Activated T-helper 1 cell treated with anti-CD3 and anti-CD28 coated beads, Interleukin-2, amount 50 U/mL, for 16 hours (primary cell): ENCODE measurements around the gene RASGRF1.
"Not testable (repeated sequence)": the region's sequence is repeated elsewhere in the genome, so short reads cannot be mapped to it uniquely, and the experiment has no call there.

Source experiments
- DNase-seq, 2 donors: peaks; one replicate each; pipeline ENCODE4 v3.0.0-alpha.2; 2020; ENCODE audit warnings: low read depth in 1 of 2, low spot score in 1 of 2

Gene RASGRF1

DNA sequence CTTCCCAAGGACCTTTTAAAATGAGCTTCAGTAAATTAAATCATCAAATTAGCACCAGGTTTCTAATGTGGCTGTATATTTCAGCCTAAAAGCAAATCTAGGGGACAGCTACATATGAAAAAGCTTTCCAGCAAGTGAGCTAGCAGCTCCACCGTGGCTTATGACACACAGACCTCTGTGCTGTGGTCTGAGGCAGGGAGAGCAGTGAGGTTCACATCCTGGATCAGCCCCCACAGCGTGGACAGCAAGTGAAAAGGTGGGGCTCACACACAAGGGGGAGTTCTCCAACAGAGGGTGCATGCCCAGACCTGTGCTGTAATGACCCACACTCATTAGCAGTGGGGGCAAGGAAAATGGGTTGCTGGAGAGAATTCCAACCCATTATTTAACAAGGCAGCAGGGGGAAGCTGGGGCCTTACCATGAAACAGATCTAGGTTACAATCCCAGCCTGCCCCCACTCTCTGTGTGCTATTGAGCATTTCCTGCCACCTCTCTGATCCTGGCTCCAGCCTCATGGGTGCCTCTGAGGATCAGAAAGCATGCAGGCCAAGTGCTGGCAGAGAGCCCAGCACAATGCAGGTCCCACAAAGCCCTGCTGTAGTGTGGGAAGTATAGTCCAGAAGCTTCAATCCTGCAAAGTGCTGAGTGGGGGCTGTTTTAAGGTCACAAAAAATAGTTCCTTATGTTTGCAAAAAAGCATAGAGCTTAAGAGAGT lies 48.2 kb downstream of the RASGRF1 start:
- DNase-seq = no peak

DNA sequence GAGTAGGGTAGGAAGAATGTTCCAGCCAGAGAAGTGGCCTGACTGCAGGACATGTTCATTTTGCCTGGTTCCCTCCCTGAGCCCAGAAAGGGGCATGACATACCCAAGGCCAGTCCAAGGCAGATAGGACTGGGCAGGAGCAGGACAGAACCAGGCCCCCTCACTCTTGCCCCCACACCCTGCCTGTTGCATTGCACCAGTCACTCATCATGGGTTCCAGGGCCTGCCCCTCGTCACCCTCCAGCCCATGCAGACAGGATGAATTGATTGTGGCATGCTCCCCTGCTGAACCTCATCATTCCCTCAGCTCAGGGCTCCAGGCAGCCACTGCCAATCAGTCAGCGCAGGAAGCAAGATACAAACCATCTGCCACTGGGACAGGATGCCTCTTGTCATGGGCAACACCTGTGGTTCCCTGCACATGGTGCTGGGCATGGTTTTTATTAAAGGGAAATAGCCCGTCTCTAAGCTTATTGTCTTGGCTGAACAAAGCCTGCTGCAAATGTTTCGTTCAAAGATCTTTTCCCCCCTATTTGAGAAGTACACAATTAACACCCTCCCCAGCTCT lies 48.9 kb downstream of the RASGRF1 start:
- no peak for DNase-seq

DNA sequence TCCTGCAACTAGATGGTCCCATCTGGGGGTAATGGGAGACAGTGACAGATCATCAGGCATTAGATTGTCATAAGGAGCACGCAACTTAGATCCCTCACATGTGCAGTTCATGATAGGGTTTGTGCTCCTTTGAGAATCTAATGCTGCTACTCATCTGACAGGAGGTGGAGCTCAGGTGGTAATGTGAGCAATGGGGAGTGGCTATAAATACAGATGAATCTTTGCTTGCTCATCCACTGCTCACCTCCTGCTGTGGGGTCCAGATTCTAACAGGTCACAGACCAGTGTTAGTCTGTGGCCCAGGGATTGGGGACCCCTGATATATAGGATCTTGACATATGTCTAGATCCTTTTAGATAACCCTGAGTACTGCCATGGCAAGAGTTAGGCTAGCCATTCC lies 52.7 kb downstream of the RASGRF1 start:
- DNase-seq = no peak

DNA sequence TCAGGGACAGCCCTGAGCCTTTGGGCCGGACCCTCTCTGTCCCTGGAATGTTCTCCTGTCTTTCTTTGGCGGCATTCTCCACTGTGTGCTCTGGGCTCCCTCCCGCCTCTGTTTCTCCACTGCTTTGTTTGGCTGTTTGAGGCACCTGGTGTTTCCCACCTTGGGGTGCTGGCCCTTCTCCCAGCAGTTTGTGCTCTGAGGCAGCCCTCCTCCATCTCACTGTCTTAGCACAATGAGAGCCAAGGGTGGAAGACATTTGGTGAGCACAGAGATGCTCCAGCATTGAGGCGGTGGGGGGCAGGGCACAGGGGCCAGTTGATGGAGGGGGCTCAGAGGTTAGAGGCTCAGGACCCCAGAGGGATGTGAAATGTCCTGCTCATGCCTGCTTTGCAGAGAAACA lies 54.3 kb downstream of the RASGRF1 start:
- DNase-seq = no peak

DNA sequence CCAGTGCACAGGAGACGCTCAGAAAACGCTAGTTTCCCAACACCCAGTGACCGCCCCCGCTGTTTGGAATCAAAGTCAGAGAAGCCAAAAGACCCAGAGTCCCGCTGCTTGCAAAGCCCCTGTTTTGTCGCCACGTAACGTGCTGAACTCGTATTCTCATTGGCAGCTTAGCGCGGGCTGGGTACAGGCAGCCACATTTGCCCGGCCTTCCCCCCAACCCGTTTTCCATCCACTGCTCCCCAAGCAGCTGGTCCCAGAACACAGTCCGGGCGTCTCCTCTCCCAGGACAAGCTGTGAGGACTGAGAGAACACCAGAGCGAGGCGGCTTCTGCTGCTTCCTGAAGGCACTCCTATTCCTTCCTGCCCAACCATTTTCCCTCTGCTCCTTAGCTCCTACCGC lies 54.8 kb downstream of the RASGRF1 start:
- DNase-seq = no peak

DNA sequence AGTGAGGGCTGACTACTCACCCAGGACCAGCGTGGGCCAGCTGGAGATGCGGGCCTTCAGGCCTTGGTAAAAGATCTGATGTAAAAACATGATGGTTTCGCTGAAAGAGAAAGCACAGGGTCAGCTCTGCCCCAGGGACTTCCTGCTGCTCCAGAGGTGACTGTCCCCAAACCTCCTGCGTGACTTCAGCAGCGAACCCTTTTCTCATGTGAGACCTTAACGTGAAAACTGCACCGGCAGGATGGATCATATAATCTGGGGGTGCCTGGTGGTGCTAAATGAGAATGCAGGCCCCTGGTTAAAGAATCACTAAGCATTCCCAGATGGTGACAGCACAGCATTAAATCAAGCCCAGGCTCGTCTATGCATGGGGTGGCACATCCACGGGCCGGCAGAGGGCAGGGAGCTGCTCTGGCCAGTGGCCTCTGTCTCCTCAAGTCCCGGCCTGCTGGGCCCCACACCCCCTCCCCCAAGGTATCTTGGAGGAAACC lies 55.4 kb downstream of the RASGRF1 start:
- DNase-seq = no peak

DNA sequence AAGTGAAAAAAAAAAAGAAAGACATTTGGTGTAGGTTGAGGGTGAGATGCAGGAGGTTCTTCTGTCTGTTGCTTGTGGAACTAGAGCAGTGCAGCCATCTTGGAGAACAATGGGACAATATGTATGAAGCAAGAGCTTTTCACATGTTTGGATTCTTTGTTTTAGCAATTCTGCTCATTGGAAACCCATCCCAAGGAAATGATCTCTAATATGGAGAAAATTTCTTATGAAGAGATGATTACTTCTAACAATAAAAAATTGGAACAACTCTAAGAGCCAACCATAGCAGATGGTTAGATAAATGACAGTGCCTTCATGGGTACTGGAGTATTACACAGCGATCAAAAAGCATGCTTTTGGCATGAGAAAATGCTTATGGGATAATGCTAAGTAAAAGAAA lies 56.3 kb downstream of the RASGRF1 start:
- no peak for DNase-seq

DNA sequence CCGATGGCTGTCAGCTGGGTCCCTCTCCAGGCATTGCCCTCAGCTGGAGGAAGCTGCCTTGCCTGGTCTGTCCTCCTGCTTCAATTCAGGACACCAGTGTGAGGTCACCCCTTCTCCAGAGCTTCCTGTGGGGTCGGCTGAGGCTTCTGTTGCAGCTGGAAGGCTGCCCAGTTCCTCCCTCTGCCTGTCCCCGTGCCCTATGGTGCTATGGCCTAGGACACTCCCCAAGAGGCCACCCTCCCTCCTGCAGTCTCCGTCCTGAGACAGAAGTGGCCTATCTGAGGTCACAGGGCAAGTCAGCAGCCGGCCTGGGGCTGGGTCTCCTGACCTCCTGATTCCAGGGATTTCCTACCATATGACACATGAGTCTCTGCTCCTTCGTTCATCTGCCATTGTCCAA lies 57.9 kb downstream of the RASGRF1 start:
- DNase-seq = no peak

DNA sequence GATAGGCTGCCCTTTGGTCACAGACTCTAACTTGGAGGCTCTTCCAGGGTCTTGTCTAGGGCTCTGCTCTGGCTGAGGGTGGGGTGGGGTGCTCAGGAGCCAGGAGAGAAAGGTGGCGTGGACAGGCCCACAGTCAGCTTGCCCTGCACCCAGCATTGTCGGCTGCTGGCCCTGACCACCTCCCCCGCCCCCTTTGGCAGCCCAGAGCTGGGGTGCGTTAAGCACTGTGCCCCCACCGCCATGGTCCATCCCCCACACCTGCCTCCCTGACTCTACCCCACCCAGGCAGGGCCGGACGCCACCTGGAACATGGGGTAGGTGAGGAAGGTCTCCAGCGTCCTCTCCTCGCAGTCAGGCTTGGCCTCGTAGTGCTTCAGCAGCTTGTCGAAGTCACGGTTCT lies 58.8 kb downstream of the RASGRF1 start:
- DNase-seq = no peak

DNA sequence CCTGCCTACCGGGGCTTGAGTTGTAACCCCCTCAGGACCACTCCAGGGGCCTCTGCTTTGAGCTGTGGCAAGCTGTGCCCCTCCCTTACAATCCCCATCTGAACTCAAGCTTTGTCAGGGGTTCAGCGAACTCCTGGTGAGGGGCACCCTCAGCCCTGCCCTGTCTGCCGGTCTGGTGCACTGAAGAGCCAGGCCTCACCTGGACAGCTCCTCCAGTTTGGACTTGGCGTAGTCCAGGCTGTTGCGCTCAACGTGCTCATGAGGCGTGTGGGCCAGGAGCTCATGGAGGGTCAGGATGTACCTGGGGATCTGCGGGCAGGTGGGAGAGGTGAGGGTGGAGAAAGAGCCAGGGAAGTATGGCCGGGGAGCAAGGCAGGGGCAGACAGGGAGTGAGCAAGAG lies 59.4 kb downstream of the RASGRF1 start:
- DNase-seq = no peak

DNA sequence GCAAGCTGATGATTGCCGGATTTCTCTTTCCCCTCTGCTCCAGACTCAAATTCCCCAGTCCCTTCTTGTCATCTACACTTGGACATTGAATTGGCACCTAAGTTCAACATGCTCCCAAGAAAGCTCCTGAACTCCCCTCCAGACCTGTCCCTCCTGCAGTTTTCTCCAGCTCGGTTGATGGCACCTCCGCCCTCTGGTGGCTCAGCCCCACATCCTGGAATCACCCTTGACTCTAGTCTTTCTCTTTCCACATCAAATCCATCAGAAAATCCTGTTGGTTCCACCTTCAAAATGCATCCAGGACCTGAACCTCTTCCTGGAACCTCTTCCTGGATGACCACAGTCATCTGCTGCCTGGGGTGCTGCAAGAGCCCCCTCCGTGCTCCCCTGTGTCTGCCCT lies 60.1 kb downstream of the RASGRF1 start:
- DNase-seq = no peak

DNA sequence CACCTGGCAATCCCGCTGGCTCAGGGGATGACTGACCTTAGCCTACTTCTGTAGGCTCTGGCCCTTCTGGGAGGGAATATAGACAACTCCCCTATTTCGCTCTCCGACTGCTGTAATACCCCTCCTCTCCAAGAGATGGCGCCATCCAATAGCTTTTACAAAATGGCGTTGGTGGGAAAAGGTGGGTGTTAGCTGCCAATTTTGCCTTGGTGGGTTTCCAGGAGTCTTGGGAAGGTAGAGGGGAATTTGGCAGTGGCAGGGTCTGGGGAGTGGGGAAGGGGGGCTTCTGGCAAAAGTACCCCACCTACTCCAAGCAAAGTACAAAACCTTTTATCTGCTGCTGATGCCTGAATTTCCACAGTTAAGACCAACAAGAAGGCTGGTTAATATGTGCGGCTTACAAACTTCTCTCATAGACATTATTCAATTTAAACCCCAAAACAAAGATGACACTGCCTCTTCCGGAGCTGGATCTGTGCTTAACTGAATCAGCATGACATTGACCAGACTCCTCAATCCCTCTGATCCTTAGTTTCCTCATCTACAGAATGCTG lies 62.1 kb downstream of the RASGRF1 start:
- no peak for DNase-seq

DNA sequence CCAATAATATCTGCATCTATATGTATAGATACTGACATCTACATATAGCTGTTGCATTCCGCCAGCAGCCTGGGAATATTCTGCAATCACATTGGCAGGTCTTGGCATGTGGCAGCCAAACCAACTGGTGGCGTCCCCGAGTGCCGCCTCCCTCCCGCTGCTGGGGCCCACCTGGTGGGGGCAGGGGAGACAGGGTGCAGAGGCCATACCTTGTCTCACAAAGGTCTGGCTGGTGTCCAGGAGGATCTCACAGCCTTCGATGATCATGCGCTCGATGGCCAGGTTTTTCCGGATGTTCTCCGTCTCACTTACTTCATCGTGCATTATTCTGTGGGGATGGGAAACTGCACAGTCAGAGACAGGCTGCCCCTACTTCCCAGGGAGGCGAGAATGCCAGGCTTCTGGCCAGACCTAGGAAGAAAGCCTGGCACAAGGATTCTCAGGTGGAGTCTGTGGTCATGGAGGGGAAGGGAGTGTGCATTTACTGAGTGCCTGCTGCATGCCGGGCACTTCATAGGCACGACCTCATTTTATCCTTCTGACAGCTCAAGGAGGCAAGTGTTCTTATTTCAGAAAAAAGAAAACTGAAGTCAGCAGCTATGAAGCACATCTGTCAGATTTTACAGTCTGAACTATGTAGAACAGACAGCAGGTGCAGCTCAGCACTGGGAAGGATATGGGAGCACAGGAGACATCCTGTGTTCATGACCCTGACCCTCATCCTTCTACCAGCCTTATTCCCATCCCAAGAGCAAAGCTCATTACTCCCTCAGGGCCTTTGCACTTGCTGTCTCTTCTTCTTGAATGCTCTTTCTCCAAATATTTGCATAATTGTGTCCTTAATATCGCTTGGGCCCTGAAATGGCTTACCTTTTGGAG lies 62.8 kb downstream of the RASGRF1 start:
- DNase-seq = no peak

DNA sequence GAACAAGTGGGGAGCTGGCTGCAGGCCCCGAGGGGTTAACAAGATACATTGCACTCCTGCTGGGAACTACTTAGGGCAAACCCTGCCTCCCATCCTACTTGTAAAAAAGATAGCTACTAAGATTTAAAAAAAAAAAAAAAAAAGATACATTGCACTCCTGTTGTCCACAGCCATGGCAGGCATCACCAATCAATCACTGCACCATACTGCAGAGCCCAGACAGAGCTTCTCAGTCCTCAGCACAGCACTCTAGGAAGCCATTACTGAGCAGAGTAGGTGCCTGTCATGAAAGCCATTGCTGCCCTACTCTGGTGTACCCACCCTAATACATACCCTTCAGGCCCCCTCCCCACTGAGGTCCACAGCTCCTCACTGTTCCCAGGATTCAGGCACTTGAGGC lies 64.8 kb downstream of the RASGRF1 start:
- no peak for DNase-seq

DNA sequence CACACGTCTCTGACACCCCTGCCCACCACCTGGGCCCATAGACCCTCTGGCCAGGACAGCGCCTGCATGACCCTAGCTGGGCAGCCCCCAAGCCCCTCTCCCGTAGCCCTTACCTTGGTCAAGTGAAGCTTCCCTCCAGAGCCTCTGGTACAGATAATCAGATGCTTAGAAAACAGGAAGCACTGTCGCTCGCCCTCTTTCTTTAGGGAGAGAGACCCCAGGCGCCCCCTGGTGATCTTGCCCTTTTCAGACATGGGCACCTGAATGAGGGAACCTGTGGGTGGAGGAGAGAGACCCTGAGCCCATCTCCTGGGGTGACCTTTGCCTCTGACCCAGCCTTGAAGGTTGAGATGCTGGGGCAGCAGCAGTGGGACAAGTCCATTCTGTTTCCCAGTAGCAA lies 65.4 kb downstream of the RASGRF1 start:
- no peak for DNase-seq

DNA sequence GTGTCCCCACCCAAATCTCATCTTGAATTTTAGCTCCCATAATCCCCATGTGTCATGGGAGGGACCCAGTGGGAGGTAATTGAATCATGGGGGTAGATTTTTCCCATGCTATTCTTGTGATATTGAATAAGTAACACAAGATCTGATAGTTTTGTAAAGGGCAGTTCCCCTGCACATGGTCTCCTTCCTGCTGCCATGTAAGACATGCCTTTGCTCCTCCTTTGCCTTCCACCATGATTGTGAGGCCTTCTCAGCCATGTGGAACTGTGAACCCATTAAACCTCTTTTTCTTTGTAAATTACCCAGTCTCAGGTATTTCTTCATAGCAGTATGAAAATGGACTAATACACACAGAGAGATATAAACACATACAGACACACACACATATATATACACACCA lies 66.1 kb downstream of the RASGRF1 start:
- not testable (repeated sequence) for DNase-seq

DNA sequence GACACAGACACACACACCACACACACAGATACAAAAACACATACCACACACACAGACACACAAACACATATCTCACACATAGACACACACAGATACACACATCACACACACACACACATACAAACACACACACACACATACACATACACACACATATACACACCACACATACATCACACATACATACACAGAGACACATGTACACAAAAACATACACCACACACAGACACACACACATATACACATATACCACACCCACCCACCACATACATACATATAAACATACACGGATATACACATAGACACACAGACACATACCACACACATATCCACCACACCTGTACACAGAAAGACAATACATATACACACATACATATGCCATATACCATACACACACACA lies 66.7 kb downstream of the RASGRF1 start:
- DNase-seq = no peak

DNA sequence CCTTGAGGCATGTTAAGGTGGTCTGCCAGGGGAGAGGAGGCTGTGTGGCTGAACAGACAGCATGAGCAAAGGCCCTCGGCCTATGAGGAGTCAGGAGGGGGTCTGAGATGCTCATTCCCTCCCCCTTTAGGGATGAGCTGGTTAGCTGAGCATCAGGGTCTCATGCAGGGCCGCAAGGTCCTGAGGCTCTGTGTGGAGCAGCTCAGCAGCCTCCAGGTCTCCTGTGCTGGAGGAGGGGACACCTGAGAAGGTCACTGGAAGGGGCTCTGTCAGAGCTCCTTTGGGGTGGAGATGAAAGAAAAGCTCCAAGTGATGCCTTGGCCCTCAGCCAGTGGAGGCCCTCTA lies 67.1 kb downstream of the RASGRF1 start:
- no peak for DNase-seq

DNA sequence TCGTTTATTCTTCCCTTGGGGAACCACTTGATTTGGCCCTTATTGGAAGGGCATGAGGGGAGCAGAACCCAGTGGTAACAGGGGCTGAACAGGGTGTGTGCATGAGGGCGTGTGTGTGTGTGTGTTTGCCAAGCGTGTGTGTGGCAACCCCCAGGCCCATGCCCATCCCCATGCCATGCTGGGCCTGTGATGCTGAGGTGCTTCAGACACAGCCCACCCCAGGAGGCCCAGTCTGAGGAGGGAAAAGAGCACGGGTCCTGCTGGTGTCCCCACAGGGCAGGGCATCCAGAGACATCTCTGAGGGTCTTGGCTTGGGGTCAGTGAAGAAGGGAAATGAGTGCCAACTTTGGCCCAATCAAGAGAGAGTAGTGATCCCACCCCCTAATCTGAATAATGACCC lies 71.6 kb downstream of the RASGRF1 start:
- no peak for DNase-seq

DNA sequence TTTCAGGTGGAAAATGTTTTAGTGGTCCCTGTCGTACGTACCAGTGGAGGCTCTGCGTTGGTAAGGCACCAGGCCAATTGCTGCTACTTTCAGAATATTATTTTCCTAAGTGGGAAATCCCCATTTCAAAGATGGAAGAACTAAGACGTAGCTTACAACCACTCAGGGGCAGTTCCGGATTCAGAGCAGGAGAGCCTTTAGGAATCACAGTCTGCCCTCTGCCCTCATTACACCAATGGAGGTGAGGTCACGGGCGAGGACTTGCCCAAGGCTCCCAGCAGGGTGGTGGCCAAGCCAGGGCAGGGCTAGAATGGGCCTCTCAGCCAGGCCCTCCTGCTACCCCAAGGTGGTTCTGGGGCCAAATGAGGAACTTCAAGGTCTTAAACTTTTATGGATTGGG lies 72.6 kb downstream of the RASGRF1 start:
- no peak for DNase-seq

DNA sequence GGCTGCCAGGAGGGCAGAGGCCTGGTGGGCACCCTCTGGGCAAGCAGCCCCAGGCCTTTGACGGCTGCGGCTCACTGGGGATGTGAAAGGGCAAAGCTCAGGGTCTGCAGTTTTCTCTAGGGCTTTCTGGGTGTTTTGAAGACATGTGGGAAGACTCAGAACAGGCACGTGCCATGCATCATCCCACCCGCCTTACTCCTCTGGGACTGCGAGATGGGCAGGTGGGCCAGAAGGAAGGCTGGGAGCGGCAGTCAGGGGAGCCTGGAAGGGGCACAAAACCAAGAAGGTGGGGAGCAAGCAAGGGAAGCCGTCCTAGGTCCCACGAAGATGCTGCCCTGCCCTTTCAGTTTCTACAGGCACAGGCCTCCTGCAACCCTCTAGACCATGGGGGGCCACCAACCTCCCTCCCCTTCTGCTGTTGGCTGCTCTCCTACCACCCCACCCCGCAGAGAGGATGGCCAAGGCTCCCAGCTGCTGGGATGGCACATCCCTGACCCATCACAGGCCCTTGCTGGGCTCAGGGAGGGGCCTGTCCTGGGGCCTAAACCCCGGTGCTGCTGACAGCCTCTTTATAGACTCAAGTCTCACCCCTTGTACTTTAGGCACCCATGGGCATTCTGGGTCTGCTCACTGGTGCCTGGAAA lies 73.9 kb downstream of the RASGRF1 start:
- DNase-seq = no peak

DNA sequence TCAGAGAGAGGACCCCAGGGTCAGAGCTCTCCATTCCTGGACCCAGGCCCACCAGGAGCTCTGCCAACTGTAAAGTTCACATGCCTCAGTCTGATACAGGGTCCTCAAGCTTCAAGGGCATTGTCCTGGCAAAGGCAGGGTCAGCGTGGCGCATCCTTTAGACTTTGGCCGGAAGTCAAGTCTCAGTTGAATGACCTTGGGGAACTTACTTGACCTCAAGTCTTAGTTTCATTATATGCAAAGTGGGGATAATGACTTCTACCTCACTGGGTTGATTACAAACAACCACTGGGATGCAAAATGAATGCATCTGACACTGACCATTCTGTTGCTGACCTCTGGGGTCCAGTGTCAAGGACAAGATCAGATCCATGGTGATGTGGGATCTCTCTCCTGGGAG lies 75.2 kb downstream of the RASGRF1 start:
- no peak for DNase-seq
